ENCODE data around the gene RBM47.
A peak's percentile ranks its signal among the peaks of the same experiment; 100 is the strongest.
"Not testable (repeated sequence)": the region's sequence is repeated elsewhere in the genome, so short reads cannot be mapped to it uniquely, and the experiment has no call there.

The RBM47 gene

DNA sequence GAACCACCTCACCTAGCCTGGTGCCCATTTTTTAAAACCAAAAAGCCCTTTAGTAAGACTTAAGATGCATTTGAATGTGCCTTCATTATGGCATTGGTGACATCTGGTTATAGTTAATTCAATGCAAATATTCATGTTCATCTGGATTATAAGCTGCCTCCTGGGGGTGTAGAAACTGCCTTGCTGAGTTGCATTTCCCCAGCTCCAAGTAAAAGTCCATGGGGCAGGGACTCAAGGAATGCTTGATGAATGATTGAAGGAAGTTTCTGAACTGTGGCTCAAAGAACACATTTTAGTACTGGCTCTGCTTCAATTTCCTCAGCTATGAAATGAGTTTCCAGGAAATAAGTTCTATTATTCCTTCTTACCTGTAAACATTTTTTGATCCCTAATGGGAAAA lies 18.5 kb upstream of the RBM47 start:
- DNase-seq (ENCODE audit: low read depth), result peak; percentile 8
- TF ChIP-seq, protein P1, sequence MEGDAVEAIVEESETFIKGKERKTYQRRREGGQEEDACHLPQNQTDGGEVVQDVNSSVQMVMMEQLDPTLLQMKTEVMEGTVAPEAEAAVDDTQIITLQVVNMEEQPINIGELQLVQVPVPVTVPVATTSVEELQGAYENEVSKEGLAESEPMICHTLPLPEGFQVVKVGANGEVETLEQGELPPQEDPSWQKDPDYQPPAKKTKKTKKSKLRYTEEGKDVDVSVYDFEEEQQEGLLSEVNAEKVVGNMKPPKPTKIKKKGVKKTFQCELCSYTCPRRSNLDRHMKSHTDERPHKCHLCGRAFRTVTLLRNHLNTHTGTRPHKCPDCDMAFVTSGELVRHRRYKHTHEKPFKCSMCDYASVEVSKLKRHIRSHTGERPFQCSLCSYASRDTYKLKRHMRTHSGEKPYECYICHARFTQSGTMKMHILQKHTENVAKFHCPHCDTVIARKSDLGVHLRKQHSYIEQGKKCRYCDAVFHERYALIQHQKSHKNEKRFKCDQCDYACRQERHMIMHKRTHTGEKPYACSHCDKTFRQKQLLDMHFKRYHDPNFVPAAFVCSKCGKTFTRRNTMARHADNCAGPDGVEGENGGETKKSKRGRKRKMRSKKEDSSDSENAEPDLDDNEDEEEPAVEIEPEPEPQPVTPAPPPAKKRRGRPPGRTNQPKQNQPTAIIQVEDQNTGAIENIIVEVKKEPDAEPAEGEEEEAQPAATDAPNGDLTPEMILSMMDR (conservative IDR thresholded peaks at IDR 0.05; ENCODE audit: control insufficient read depth, insufficient read depth, low read depth, low read length), result no peak

DNA sequence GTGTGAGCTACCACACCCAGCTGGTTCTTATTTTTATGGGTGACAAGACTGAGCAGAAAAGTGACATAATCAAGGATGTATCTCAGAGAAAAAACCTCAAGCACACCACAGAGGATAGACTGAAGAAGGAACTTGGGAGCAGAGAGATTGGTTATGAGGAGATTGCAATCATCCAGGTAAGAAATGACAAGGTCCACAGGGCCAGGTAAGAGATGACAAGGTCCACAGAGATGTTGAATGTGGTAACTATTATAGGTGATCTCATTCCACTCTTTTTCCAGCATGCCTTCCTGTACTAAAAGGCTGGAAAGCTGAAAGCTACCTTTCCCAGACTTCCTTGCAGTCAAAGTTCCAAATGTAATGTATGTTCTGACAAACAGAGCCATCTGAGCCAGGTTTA lies 15.9 kb upstream of the RBM47 start:
- TF ChIP-seq, protein P1 (conservative IDR thresholded peaks at IDR 0.05; ENCODE audit: control insufficient read depth, insufficient read depth, low read depth, low read length), result no peak
- no peak overlapping the region for H3K4me3 ChIP-seq (ENCODE audit: control insufficient read depth, low read depth, low read length)
- no peak for DNase-seq (ENCODE audit: low read depth)

More for the DNA sequence above, 18.5 kb upstream of the RBM47 start:
- no peak overlapping the region for H3K4me3 ChIP-seq (ENCODE audit: control insufficient read depth, low read depth, low read length)

DNA sequence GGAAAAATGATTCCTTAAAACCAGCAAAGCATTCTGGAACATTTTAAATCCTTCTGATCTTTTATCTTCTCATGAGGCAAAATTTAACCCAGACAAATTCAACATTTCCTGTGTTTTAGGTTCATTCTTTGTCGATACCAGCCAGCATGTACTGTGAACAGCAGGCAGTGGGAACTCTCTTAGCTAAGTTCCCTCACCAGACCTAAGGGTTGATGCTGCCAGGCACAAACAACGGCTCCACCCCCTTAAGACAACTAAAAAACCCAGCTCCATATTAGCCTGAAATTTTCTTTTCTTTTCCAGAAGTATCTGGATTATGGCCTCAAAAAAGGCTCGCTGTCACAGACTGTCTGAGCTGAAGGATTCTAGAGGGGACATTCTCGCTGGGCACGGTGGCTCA lies 2.4 kb upstream of the RBM47 start:
- H3K4me3 ChIP-seq (ENCODE audit: control insufficient read depth, low read depth, low read length), result no peak overlapping the region
- DNase-seq (ENCODE audit: low read depth), result no peak
- TF ChIP-seq, protein P1 (conservative IDR thresholded peaks at IDR 0.05; ENCODE audit: control insufficient read depth, insufficient read depth, low read depth, low read length), result no peak

DNA sequence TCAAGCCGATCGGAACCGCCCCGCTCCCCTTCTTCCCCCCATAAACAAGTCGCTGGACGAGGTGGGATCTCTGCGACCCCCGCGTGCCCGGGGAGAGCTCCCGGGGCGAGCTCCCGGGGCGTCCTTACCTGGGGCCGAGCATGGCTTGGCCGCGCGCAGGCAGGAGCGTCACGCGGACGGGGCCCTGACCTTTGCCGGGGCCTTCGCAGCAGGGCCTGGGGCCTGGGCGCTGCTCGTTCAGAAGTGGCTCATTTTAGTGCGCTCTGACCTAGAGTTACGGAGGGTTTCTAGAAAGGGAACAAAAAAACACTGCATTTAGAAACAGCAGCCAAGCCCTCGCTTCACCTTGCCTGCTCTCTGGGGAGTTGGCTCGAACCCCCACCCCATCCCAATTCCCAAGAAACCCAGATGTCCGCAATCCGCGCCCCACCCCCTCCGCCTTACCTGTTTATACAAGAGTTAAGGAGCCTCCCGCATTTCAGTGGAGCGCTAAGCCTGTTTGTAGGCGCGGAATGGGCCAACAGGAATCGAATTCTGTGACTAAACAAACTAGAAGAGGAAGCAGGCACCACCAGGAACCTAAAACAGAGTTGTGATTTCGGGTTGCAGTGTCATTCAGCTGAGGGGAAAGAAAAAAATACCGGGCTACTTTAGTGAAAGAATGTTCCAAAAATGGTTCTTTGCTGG lies 814 bp upstream of the RBM47 start:
- H3K4me3 ChIP-seq (ENCODE audit: control insufficient read depth, low read depth, low read length), result no peak overlapping the region
- TF ChIP-seq, protein P1 (conservative IDR thresholded peaks at IDR 0.05; ENCODE audit: control insufficient read depth, insufficient read depth, low read depth, low read length), result no peak
- DNase-seq (ENCODE audit: low read depth), result no peak

DNA sequence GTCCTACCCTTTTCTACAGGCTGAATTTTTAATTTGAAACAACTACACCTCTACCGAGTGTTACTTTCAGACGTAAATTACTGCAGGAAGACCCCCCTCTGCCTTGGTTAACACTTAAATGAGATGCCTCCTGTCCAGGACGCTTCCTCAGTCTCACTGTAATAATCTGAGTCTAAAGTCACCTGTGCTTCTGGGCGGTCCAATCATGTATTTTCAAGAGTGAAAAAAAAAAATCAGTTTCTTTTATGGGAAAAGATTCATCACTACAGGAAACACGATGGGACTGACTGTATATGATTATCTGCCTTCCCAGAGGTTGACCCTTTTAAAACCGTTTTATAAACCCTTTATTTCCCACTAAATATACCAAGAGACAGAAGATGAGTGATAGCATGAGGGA lies 776 bp downstream of the RBM47 start:
- TF ChIP-seq, protein P1 (conservative IDR thresholded peaks at IDR 0.05; ENCODE audit: control insufficient read depth, insufficient read depth, low read depth, low read length), result no peak
- peak overlapping the region; percentile 60 for H3K4me3 ChIP-seq (ENCODE audit: control insufficient read depth, low read depth, low read length)
- DNase-seq (ENCODE audit: low read depth), result no peak

DNA sequence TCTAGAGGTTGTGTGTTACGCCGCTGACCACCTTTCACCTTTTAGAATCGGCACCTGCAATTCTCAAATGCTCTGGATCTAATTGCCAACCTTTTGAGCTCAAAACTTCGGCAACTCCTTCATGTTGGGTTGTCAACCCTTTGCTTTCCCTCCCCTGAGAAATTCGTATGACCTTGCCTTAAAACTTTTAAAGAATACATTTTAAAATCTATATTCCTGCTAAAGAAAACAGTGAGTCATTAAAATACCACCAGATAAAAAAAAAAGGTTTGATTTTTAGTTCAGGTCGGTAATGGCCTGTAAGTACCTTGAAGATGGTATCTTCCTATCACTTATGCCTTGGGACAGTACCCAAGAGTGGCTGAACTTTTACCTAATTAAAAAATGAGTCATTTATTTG lies 1.3 kb downstream of the RBM47 start:
- H3K4me3 ChIP-seq (ENCODE audit: control insufficient read depth, low read depth, low read length), result not testable (repeated sequence)

DNA sequence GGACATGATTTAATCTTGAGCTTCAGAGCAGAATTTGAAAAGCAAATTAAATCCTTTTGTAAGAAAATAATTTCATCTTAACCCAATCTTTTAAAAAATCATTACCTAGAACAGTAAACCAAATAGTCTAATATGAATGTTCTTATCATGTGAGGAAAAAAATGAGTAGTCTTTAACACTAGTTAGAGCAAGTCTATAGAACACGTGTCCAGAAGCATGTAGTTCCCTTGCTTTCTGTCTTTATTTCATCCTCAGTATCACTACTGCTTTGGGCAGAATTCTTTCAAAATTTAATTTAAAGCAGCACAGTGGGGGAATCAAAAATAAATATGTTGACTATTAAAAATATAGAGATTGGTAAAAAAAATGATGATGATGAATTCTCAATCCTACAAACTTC lies 2.1 kb downstream of the RBM47 start:
- DNase-seq (ENCODE audit: low read depth), result no peak
- TF ChIP-seq, protein P1 (conservative IDR thresholded peaks at IDR 0.05; ENCODE audit: control insufficient read depth, insufficient read depth, low read depth, low read length), result no peak
- no peak overlapping the region for H3K4me3 ChIP-seq (ENCODE audit: control insufficient read depth, low read depth, low read length)

More for the DNA sequence above, 1.3 kb downstream of the RBM47 start:
- not testable (repeated sequence) for DNase-seq (ENCODE audit: low read depth)

Measured in fibroblast of mammary gland (primary cell).